A549 (cell line): Measurements from ENCODE around the gene TNIP2.

Source experiments
- CEBPB ChIP-seq, 2 experiments: fragments of >200 bp in 1 of 2; sonication (Bioruptor Twin) in 1 of 2; formaldehyde crosslinking in 1 of 2; IDR thresholded peaks; 2 replicates each; pipeline ENCODE4 v1.6.1; 2012 to 2016
- EP300 ChIP-seq, 2 experiments: fragments of >200 bp; sonication (Bioruptor Twin); formaldehyde crosslinking; IDR thresholded peaks; 2 replicates in 1 of 2; 3 replicates in 1 of 2; pipeline ENCODE4 v1.6.1; 2016 to 2017
- JUN ChIP-seq, 2 experiments: fragments of >200 bp; sonication (Bioruptor Twin); formaldehyde crosslinking; IDR thresholded peaks; 2 replicates in 1 of 2; 3 replicates in 1 of 2; pipeline ENCODE4 v1.6.1; 2016 to 2017
- PHF8 ChIP-seq: fragments of 200-600 bp; sonication (generic); IDR thresholded peaks from 2 replicates; pipeline ENCODE4 v1.6.1; 2016; ENCODE audit warnings: low read depth, mild to moderate bottlenecking, antibody characterized with exemption, moderate library complexity, borderline replicate concordance
- POLR2A ChIP-seq: IDR thresholded peaks from 2 replicates; pipeline ENCODE4 v1.6.1; 2012; ENCODE audit warnings: mild to moderate bottlenecking, low read length
- POLR2AphosphoS2 ChIP-seq: conservative IDR thresholded peaks from 2 replicates; pipeline ENCODE4 v1.6.1; 2012; ENCODE audit warnings: low read length, improper control_type of control experiment, inconsistent platforms
- RAD21 ChIP-seq, 2 experiments: fragments of >200 bp in 1 of 2; sonication (Bioruptor Twin) in 1 of 2; formaldehyde crosslinking in 1 of 2; IDR thresholded peaks in 1 of 2; conservative IDR thresholded peaks in 1 of 2; 2 replicates in 1 of 2; 3 replicates in 1 of 2; pipeline ENCODE4 v1.6.1; 2012 to 2018; ENCODE audit warnings: inconsistent platforms in 1 of 2
- RCOR1 ChIP-seq: fragments of 150-350 bp; IDR thresholded peaks from 2 replicates; pipeline ENCODE4 v1.6.1; 2014; ENCODE audit warnings: antibody characterized with exemption, low read length, low read depth
- RNF2 ChIP-seq: fragments of 200-600 bp; sonication (generic); IDR thresholded peaks from 2 replicates; pipeline ENCODE4 v1.6.1; 2016; ENCODE audit warnings: low read depth, mild to moderate bottlenecking, antibody characterized with exemption, moderate library complexity, borderline replicate concordance
- SMC3 ChIP-seq: fragments of >200 bp; sonication (Bioruptor Twin); formaldehyde crosslinking; IDR thresholded peaks from 3 replicates; pipeline ENCODE4 v1.6.1; 2018; ENCODE audit warnings: inconsistent platforms
- ZFP36 ChIP-seq: fragments of 450-650 bp; IDR thresholded peaks from 2 replicates; pipeline ENCODE4 v1.6.1; 2014; ENCODE audit warnings: borderline replicate concordance; ENCODE audit not compliant: partially characterized antibody
- TF ChIP-seq, protein P1 (sequence below): fragments of >200 bp; sonication (Bioruptor Twin); formaldehyde crosslinking; IDR thresholded peaks from 3 replicates; pipeline ENCODE4 v1.5.1; 2016
- TF ChIP-seq, protein P2 (sequence below): fragments of >200 bp; sonication (Bioruptor Twin); formaldehyde crosslinking; IDR thresholded peaks from 2 replicates; pipeline ENCODE4 v1.6.1; 2016

DNA sequence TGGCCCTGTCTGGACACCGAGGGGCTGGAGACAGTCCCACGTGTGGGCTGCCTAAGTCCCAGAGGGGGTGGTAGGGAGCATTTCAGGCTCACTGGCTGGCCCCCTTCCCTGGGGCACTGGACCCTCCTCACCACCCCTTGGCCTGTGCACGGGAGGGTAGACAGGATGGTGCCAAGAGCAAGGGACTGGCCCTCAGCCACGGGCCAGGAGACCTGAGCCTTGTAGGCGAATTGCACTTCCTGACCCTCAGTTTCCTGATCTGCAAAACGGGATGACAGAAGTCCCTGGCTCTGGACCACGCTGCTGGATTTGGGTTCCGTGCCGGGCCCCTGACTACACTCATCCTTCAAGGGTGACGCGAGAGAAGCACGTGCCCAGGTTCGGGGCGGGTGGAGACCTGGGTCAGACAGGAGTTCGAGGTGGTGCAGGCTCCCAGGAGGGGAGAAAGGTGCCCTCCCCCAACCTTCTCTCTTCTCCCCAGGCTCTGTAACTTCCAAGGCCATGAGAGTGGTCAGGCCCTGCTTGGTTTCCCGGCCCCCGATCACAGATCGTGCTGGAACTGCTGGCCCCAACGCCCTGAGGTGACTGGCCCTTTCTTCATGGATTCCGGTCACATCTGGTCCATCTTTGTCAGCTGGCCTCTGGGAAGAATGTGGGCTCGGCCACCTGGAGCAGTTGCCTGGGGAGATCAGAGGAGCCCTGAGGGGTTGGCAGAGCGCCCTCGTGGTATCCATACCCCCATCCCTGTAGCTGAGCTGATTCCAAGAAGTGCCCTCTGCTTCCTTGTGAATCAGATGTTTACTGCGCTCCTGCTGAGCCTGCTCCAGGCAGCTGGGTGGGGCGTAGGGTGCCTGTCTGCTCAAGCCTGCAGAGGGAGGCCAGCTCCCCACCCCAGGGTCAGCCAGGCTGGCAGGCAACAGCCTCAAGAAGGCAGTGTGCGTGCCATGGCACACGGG lies 40.0 kb upstream of the TNIP2 start:
- TF ChIP-seq, protein P1, sequence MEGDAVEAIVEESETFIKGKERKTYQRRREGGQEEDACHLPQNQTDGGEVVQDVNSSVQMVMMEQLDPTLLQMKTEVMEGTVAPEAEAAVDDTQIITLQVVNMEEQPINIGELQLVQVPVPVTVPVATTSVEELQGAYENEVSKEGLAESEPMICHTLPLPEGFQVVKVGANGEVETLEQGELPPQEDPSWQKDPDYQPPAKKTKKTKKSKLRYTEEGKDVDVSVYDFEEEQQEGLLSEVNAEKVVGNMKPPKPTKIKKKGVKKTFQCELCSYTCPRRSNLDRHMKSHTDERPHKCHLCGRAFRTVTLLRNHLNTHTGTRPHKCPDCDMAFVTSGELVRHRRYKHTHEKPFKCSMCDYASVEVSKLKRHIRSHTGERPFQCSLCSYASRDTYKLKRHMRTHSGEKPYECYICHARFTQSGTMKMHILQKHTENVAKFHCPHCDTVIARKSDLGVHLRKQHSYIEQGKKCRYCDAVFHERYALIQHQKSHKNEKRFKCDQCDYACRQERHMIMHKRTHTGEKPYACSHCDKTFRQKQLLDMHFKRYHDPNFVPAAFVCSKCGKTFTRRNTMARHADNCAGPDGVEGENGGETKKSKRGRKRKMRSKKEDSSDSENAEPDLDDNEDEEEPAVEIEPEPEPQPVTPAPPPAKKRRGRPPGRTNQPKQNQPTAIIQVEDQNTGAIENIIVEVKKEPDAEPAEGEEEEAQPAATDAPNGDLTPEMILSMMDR: no peak
- TF ChIP-seq EP300 (IDR thresholded peaks at IDR 0.05) (no peak), RAD21 (conservative IDR thresholded peaks at IDR 0.05 in 1 of 2, IDR thresholded peaks at IDR 0.05 in 1 of 2) (no peak), SMC3 (no peak), POLR2AphosphoS2 (no peak), ZFP36 (no peak), PHF8 (no peak), JUN (IDR thresholded peaks at IDR 0.05) (no peak), RNF2 (no peak), POLR2A (peak; percentile 35; the same call in 1 of the 2 replicates), RCOR1 (no peak), CEBPB (IDR thresholded peaks at IDR 0.05) (no peak)
- TF ChIP-seq, protein P2, sequence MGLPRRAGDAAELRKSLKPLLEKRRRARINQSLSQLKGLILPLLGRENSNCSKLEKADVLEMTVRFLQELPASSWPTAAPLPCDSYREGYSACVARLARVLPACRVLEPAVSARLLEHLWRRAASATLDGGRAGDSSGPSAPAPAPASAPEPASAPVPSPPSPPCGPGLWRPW: no peak
